ENCODE measurements around the gene TRERF1. TPM values are rescaled to one million over a fixed set of nuclear protein-coding genes. Genes with fewer than 3 reads are reported as not detected.

Gene TRERF1
- total RNA-seq, 1 donor from 2014 or later = 8.3 TPM

- no peaks in the 10 kb centered on the region for H3K36me3 ChIP-seq
- H3K79me2 ChIP-seq (ENCODE audit: low read depth) = peaks cover 99% of the 10 kb centered on the region
- peak overlapping the region; percentile 94 for H3K27ac ChIP-seq
- peaks cover 58% of the 10 kb centered on the region for H3K4me1 ChIP-seq
- Mint-ChIP-seq H3K27me3 (ENCODE audit: insufficient read depth, low read depth) (peaks cover 5% of the 10 kb centered on the region), H3K36me3 (peaks cover 14% of the 10 kb centered on the region), H3K4me1 (peaks cover 67% of the 10 kb centered on the region), H3K4me3 (no peak overlapping the region), H3K9me3 (no peaks in the 10 kb centered on the region), H3K27ac (no peak overlapping the region)
- no peaks in the 10 kb centered on the region for H3K27me3 ChIP-seq
- H3K9me3 ChIP-seq (ENCODE audit: low read depth) = no peaks in the 10 kb centered on the region
- no peak overlapping the region for H3K4me3 ChIP-seq
- peak overlapping the region; percentile 82 for H3K4me2 ChIP-seq
- no peak overlapping the region for H2AFZ ChIP-seq (replicated peaks)
- H3K9ac ChIP-seq = no peak overlapping the region
- H4K20me1 ChIP-seq (ENCODE audit: low read depth) = peaks cover 85% of the 10 kb centered on the region
- TF ChIP-seq EZH2 (IDR thresholded peaks at IDR 0.05) (no peak), CTCF (IDR thresholded peaks at IDR 0.05) (no peak), EZH2phosphoT487 (IDR thresholded peaks at IDR 0.05) (no peak)
- no peak for DNase-seq (ENCODE audit: low spot score)
- peaks cover 35% of the 10 kb centered on the region for H3F3A ChIP-seq (ENCODE audit: low read depth)
These were observed 8.2 kb downstream of the TRERF1 start for GRCh38 chr6:42443312-42444060.

GRCh38 chr6:42441697-42442081, 10.0 kb downstream of the TRERF1 start:
- TF ChIP-seq EZH2phosphoT487 (IDR thresholded peaks at IDR 0.05) (no peak), EZH2 (IDR thresholded peaks at IDR 0.05) (no peak), CTCF (IDR thresholded peaks at IDR 0.05) (no peak)
- Histone ChIP-seq H3K27ac (peak overlapping the region; percentile 94), H3K4me3 (peak overlapping the region; percentile 37), H3K9ac (no peak overlapping the region), H3K9me3 (ENCODE audit: low read depth) (no peaks in the 10 kb centered on the region), H3K27me3 (no peaks in the 10 kb centered on the region), H3F3A (ENCODE audit: low read depth) (peaks cover 35% of the 10 kb centered on the region), H2AFZ (replicated peaks) (no peak overlapping the region), H3K4me2 (peak overlapping the region; percentile 82), H3K4me1 (peaks cover 53% of the 10 kb centered on the region), H3K36me3 (no peaks in the 10 kb centered on the region), H4K20me1 (ENCODE audit: low read depth) (peaks cover 69% of the 10 kb centered on the region), H3K79me2 (ENCODE audit: low read depth) (peaks cover 99% of the 10 kb centered on the region)
- Mint-ChIP-seq H3K27me3 (ENCODE audit: insufficient read depth, low read depth) (peaks cover 2% of the 10 kb centered on the region), H3K9me3 (no peaks in the 10 kb centered on the region), H3K4me3 (peak overlapping the region; percentile 68), H3K27ac (peak overlapping the region; percentile 78), H3K4me1 (peaks cover 63% of the 10 kb centered on the region), H3K36me3 (peaks cover 8% of the 10 kb centered on the region)
- peak; percentile 78 for DNase-seq (ENCODE audit: low spot score)

- H3K27ac Mint-ChIP-seq = peak overlapping the region; percentile 55
- peak; percentile 29 for DNase-seq (ENCODE audit: low spot score)
- peaks cover 35% of the 10 kb centered on the region for H3F3A ChIP-seq (ENCODE audit: low read depth)
- peaks cover 61% of the 10 kb centered on the region for H3K4me1 Mint-ChIP-seq
- peaks cover 4% of the 10 kb centered on the region for H3K36me3 Mint-ChIP-seq
- peak overlapping the region; percentile 68 for H3K4me3 Mint-ChIP-seq
- H4K20me1 ChIP-seq (ENCODE audit: low read depth) = peaks cover 64% of the 10 kb centered on the region
- H3K9me3 Mint-ChIP-seq = no peaks in the 10 kb centered on the region
- H3K4me1 ChIP-seq = peaks cover 53% of the 10 kb centered on the region
- H3K27me3 ChIP-seq = no peaks in the 10 kb centered on the region
- no peaks in the 10 kb centered on the region for H3K9me3 ChIP-seq (ENCODE audit: low read depth)
- TF ChIP-seq EZH2phosphoT487 (IDR thresholded peaks at IDR 0.05) = no peak
- no peak for TF ChIP-seq CTCF (IDR thresholded peaks at IDR 0.05)
- no peak for TF ChIP-seq EZH2 (IDR thresholded peaks at IDR 0.05)
- peak overlapping the region; percentile 37 for H3K4me3 ChIP-seq
- peaks cover 99% of the 10 kb centered on the region for H3K79me2 ChIP-seq (ENCODE audit: low read depth)
- H2AFZ ChIP-seq (replicated peaks) = no peak overlapping the region
- H3K9ac ChIP-seq = no peak overlapping the region
- H3K27me3 Mint-ChIP-seq (ENCODE audit: insufficient read depth, low read depth) = peaks cover 2% of the 10 kb centered on the region
- H3K36me3 ChIP-seq = no peaks in the 10 kb centered on the region
- peak overlapping the region; percentile 94 for H3K27ac ChIP-seq
- peak overlapping the region; percentile 82 for H3K4me2 ChIP-seq
These were observed 10.7 kb downstream of the TRERF1 start for GRCh38 chr6:42440778-42441696.
